ENCODE measurements around the gene ABCB9.
A peak's percentile ranks its signal among the peaks of the same experiment; 100 is the strongest.

Gene ABCB9

DNA sequence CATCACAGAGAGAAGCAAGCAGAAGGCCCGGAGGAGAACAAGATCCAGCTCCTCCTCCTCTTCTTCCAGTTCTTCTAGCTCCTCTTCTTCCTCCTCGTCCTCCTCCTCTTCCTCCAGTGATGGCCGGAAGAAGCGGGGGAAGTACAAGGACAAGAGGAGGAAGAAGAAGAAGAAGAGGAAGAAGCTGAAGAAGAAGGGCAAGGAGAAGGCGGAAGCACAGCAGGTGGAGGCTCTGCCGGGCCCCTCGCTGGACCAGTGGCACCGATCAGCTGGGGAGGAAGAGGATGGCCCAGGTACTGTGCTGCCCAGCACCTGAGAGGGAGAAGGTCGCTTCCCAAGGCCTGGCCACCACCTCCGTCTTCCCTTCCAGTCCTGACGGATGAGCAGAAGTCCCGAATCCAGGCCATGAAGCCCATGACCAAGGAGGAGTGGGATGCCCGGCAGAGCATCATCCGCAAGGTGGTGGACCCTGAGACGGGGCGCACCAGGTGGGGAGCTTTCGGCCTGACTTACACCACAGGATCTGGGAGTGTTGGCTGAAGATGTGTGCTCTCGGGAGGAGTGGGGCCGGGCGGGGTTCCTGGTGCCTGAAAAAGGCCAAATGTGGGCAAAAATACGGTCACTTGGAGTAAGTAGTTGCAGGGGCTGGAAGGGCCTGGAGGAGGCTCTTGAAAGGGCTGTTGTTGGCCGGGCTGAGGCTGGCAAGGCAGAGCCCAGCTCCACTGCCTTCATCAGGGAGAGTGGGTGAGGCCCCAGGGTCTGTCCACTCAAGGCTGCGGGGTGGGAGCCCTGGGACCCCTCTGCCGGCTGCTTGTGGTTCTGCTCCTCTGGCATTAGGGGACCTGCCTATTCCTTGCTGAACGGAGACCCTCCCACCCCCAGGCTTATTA lies 15.6 kb upstream of the ABCB9 start:
- DNase-seq, result no peak

DNA sequence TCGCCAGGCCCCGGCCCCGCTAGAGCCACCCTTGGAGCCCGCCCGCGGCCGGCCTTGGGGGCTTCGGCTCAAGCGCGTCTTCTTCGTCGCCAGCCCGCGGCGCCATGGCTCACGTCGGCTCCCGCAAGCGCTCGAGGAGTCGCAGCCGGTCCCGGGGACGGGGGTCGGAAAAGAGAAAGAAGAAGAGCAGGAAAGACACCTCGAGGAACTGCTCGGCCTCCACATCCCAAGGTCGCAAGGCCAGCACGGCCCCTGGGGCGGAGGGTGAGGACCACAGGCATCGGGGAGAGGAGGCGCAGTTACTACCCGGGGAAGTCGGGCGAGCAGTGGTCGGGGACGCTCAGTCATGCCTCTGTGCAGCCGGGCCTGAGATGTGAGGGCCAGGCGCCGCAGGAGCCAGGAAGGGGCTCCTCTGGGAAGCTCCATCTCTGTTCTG lies 14.8 kb upstream of the ABCB9 start:
- peak; percentile 56 for DNase-seq

DNA sequence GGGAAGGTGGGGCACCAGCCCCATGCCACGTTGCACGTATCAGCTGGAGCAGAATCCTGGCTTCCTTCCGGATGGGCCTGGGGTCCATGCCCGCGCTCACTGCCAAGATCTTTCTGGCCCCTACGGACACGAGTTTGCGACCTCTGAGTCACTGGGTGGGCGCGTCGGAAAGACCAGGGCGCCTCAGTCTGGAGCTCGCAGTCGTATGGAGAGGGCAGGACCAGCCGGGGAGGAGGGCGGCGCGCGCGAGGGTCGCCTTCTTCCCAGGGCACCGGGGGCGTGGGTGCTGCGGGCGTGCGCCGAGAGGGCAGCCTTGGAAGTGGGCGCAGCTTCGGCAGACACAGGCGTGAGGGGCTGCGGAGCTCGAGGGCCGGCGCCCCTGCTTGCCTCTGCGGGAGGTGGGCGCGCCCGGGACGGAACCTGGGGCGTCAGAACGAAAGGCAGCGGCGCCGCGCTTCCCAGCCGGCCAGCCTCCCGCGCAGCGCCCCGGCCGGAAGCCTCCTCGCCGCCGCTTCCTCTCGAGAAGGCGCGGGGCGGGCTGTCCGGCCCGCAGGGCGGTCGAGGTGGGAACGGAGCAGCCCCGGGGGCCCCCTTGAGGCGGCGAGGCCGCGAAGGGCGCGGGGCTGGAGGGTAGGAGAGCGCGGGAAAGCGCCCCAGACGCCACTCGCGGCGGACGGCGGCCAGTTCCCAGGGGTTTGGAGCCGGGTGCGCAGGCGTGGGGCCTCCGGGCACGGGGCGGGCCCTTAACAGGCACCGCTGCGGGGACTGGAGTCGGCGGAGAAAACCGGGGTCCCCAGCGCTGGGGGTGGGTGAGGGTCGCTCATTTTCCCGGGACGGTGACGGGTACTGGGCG lies 14.1 kb upstream of the ABCB9 start, which contains the start of gene ARL6IP4:
Gene ARL6IP4, plus strand, starts transcription at position 499 of the 853 bp plus-strand sequence. CDS start 459 bp downstream, outside the sequence.
- peak; percentile 81 for DNase-seq

DNA sequence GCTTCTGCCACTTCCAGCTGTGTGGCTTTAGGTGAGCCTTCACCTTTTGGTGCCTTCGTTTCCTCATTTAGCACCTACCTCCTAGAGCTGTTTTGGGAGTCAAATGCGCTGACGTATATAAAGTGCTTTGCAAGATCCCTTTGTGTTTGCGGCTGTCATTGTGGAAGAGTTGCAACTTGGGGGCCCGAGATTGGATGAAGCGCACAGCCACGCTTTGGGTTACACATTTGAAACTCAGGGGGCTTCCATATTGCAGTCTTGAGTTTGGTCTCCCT lies 13.6 kb upstream of the ABCB9 start:
- peak; percentile 60 for DNase-seq

DNA sequence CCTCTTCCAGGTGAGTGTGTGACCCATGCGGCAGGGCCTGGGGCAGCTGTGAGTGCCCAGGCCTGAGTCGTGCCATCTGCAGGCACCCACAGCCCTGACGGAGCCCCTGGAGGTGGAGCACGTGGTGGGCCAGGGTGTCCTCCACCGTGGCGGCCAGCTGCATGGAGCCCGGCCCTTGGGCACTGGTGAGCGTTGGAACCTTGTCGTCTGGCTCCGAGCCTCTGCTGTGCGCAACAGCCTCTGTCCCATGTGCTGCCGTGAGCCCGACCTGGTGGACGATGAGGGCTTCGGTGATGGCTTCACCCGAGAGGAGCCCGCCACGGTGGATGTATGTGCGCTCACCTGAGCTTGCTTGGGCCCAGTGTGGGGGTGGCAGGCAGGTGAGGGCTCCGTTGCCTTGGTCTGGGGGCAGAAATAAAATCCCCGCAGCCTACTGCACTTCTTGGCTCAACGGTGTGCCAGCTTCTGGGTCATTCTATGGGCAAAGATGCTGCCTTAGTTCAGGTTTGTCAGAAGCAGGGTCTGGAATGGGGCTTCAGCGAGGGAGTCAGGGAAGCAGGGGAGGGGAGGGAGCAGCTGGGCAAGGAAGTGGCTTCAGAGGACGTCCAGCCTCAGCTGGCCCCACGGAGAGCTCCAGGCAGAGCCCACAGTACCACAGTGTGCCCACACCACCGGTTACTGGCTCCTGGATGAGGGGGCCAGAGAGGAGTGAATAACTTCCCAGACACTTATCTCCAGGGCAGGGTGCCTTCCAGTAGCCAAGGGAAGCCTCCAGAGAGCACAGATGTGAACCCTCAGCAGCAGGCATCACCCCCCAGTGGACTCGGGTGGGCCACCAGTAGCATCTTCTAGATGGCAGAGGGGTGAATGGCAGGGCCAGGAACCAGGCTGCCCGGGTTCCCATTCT lies 13.0 kb upstream of the ABCB9 start:
- no peak for DNase-seq

DNA sequence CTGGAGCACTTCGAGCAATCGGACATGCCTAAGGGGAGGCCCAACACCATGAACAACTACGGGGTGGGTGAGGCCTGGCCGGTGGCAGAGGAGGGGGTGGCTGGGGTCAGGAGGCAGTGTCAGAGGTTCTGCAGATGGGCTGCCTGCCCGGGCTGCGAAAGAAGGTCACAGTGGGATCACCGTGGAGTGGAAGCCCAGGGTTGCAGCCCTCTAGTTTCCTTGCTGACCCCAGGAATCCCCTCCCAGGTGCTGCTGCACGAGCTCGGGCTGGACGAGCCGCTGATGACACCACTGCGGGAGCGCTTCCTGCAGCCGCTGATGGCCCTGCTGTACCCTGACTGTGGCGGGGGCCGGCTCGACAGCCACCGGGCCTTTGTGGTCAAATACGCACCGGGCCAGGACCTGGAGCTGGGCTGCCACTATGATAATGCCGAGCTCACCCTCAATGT lies 12.3 kb upstream of the ABCB9 start:
- no peak for DNase-seq

DNA sequence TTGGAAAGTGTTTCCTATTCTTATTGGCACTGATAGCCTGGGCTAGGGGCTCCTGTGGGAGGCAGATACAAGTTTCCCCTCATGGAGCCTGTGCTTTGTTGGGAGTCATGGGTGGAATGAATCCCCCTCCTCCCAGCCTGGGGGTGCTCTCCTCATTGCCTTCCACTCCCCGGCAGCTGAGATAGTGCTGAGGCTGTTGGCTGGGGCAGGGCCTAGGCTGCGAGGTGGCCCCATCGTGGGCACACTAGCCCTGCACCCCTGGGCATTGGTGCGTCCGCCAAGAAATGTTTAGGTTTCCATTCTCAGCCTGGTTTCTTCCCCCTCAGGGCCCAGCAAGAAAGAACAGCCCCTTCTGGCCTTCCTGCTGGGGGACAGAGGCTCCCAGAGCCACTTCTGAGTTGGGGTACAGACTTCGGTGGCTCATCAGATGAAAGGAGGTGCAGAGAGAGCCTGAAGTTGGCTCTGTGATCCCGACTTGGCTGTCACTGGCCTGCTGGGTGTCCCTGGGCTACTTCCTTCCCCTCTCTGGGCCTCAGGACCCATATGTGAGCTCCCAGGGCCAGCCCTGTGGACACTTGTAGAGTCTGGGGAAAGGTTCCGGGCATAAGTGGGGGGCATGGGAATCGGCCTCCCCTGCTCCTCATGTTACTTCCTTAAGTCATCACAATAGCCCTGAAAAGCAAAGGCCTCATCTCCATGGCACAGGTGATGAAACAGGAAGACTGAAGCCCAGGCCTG lies 11.6 kb upstream of the ABCB9 start:
- no peak for DNase-seq

DNA sequence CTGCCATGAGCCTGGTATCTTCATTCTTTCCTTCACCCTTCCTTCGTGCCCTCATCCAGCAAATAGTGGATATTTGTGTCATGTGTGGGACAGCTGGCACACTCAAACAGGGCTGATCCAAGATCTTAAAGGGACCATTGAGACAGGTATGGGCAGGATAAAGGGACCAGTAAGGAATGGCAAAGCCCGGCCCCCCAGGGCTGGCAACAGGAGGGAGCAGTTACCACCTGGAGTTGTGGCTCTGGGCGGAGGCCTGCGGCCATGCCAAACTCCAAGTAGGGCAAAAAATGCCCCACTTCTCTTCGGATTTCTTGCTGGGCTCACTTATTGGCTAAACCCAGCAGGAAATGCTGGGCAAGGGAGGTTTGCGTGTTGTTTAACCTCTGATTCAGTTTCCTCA lies 10.9 kb upstream of the ABCB9 start:
- no peak for DNase-seq

DNA sequence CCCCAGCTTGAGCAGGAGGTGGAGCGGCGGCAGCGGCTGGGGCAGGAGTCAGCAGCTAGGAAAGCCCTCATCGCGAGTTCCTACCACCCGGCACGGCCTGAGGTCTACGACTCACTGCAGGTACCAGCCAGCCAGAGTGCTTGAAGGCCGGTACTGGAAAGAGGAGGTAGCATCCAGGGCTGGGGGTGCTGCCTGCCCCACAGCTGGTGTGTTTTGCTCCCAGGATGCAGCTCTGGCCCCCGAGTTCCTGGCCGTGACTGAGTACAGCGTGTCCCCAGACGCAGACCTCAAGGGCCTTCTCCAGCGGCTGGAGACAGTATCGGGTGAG lies 10.3 kb upstream of the ABCB9 start:
- no peak for DNase-seq

DNA sequence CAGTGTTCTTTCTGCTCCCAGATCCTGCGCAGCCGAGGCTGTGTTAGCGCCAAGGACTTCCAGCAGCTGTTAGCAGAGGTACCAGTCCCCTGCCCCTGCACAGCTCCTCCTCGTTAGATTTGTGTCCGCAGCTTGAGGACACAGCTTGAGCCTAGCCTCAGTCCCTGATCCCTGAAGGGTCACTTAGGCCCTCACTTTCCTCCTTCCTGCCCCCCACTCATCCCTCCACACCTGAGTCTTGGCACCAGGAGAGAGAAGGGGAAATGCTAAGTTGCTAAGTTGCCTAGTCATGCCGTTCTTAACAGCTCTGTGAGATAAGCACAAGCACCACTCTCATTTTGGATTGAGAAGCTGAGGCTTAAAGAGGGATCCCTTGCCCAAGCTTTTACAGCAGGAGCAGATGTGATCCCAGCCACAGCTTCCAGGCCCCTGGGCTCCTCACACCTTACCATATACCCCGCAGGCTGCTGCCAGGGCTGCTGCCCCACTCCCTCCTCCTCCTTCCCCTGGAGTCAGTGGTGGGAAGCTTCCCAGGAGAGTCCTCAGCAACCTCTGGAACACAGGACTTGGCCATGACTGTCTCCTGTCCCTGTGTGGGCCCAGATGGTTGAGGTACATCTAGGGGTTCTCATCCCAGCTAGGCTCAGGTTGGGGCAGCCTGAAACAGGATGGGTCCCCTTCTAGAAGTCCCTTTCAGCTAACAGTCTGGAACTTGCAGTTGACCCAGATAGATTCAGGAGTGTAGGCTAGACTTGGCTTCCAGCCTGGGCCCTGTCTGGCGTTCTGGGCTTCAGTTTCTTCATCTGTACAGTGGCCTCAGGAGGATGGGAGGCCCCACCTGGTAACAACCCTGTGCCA lies 9.8 kb upstream of the ABCB9 start:
- peak; percentile 75 for DNase-seq

DNA sequence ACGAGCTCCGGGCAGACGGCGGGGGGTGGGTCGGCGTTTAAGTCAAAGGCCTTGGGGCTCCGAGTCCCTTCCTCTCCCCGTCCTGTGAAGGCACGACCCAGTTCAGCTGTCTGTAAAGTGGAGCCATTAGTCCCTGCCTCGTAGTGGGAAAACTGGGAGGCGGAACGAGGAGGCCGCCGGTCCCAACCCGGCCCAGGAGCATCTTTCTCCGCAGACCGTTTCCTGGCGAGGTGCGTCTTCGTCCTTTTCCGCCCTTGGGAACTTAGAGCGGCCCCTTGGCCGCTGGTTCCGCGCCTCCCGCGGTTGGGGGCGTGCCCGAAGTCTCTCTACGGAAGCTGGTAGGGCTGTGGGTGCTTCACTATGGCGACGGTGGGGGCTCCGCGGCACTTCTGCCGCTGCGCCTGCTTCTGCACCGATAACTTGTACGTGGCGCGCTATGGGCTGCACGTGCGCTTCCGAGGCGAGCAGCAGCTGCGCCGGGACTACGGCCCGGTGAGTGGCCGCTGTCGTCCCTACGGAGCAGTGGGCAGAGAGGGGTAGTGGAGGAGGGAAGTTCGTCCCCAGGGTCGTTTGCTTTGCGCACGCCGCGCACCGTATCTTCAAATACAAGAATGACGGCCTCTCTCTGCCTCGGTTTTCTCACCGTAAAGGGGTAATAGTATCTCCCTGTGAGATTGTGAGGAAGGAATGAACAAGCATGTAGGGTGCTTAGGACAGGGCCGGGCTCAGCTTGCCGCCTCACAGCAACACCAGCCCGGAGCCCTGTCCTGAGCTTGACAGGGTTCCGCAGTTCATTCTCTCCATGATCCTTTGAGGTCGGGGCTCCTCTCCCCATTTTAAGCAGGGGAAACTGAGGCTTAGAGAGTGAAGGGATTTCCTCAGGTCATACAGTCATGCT lies 8.9 kb upstream of the ABCB9 start, which contains the start of gene OGFOD2:
Gene OGFOD2, plus strand, starts transcription at position 353 of the 898 bp plus-strand sequence. Its CDS starts 8 bp downstream, at position 361.
- DNase-seq, result peak; percentile 97

DNA sequence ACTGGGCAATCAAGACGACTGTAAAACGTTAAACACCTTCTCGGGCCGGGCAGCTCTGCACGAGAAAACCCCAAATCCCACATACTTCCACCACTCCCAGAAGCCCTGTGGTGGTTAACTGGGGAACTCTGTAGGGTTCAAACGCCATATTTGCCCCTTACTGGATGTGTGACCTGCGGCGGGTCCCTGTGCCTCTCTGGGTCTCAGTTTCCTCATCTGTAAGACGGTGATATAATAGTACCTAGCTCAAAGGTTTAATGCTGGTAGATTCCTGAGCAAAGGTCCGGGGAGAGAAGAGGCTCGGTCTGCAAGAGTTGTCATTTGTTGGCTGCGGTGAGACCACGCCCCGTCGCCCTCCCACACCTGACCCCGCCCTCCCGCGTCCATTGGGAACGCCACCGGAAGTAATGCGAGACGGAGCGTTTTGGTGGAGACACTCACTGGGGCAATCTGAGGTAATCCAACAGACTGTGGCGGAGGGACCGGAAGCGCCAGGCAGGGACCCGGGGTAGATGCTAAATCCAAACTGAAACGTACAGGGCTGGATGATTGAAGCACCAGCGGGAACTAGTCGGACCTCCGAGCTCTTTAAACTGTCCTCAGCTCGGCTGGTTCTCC lies 8.1 kb upstream of the ABCB9 start:
- DNase-seq, result peak; percentile 99

DNA sequence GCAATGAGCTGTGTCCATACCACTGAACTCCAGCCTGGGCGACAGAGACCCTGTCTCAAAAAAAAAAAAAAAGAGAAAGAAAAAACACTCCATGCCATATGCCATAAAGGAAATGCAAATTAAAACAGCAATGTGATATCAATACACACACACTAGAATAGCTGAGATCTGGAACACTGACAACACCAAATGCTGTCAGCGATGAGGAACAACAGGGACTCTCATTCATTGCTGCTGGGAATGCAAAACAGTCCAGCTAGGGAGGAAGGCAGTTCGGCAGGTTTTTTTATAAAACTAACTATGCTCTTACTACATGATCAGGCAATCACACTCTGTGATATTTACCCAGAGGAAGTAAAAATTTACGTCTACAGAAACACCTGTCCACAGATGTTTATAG lies 3.4 kb upstream of the ABCB9 start:
- DNase-seq, result peak; percentile 18

DNA sequence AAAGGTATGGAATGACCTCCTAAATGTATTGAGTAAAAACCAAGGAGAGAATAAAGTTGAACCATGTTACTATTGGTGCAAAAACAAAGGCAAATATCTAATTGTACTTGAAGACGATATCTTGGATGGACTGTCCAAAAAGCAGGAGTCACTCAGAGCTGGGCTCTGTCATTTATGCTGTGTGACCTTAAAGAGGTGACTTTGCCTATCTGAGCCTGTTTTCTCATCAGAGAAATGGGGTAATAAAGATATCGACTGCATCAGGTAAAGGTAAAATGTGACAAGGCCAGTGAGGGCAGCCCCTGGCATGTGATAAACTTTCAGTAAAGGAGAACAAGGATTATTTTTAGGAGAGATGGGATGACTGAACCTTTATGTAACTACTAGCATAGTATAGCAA lies 1.8 kb upstream of the ABCB9 start:
- DNase-seq, result no peak

DNA sequence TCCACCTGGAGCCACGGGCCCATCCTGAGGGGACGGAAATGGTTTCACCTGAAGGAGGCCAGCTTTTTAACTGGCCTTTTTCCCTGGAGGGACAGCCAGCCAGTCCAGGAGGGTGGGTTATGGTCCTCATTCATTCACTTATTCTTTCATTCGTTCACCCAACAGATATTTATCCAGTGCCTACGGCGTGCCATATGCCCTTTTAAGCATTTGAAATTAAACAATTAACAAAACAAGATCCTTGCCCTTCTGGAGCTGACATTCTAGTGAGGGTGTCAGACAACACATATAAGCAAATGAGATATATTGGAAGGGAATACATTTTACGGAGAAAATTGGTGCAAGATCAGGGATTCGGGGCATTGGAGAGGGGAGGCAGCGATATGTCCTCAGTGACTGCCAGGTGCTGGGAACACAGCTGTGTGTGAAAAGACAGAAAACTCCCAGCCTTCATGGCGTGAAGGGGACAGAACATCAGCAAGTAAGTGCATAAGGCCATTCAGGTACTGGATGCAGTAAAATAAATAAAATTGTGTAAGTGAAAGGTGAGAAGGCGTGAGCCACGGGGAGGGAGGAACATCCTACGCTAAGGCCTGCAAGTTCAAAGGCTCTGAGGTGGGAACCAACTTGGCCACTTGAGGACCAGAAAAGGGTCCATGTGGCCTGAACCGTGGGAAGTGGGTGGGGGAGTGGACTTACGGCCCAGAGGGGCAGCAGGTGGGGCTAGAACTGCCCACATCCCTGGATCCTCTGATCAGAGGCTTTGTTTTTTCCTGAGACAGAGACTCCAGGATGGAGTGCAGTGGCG lies 684 bp upstream of the ABCB9 start:
- DNase-seq, result no peak

DNA sequence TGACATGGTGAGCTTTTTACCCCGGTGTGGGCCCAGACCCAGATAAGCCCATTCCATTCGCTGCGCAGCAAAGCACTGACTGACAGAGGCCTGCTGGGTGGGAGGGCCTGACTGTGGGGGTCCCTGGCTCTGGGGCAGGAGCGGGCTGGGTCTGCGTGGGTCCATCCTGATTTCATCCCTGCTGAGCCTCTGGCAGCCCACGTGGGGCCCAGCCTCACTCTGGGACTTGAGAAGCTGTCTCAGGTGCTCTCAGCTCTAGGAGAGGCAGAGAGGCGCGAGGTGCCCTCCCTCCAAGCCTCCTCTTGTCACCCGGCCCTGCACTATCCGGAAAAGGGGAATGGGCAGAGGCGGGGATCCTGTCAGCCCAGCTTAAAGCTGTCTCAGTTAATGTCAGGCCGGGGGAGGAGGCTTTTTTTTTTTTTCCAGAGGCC lies 927 bp downstream of the ABCB9 start:
- peak; percentile 17 for DNase-seq

DNA sequence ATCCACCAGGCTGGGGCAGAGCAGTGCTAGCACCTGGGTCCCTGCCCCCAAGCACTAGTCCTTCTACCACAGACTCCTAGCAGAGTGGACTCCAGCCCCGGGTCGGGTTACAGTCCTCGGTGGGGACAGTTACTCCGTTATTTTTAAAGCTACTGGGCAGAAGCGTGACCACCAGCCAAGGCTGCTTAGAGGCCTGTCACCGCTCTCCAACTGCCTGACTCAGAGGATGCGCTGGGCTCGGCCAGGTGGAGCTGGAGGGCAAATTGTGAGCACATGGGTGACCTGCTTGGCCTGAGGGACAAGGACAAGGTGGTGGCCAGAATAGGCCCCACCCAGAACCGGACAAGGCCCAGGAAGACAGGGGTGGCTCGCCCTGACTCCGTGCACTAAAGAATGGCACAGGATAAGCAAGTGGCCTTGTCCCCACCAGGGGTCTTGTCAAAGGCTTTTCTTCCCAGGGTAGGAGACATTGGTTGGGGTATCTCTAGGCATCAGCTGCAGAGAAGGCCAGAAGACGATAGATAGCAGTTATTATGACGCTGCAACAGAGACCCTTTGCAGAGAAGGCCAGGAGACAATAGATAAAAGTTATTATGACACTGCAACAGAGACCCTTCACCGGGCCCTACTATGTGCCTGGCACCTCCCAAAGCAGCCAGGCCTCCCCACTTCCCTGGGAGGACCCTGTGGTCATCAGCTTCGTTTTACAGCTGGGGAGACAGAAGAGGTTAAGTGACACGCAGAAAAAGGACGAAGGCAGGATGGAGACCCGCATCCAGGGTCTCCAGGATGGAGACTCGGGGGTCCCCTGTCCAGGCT lies 1.6 kb downstream of the ABCB9 start:
- DNase-seq, result peak; percentile 19

DNA sequence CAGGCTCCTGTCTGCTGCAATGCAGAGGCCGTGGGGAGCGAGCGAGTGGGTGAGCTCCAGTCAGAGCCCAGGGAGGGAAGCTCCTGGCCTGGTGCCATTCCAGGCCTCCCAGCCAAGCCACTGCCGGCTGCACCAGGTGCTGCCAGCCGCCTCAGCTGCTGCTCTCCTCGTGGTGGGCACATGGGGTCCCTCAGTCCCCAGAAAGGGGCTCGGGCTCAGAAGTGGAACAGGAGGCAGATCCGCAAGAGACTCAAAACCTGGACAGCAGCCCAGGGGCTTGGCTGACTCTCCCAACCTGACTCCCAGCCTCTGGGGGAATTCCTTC lies 2.4 kb downstream of the ABCB9 start:
- no peak for DNase-seq
